GM12878 (cell line): Measurements from ENCODE around the gene RPL27.

Source experiments
- MXI1 ChIP-seq: fragments of 150-350 bp; IDR thresholded peaks from 2 replicates; pipeline ENCODE4 v1.6.1; 2011; ENCODE audit warnings: low read depth, mild to moderate bottlenecking, inconsistent platforms, low read length, improper control_type of control experiment
- POLR2AphosphoS5 ChIP-seq: IDR thresholded peaks from 2 replicates; pipeline ENCODE4 v1.6.1; 2011; ENCODE audit warnings: mild to moderate bottlenecking, low read length, inconsistent platforms

GRCh38 chr17:43018008-43018853 is 20.0 kb downstream of the RPL27 start:
- TF ChIP-seq MXI1: no peak
- no peak for TF ChIP-seq POLR2AphosphoS5
